ENCODE measurements around the gene IFT25.

DNA sequence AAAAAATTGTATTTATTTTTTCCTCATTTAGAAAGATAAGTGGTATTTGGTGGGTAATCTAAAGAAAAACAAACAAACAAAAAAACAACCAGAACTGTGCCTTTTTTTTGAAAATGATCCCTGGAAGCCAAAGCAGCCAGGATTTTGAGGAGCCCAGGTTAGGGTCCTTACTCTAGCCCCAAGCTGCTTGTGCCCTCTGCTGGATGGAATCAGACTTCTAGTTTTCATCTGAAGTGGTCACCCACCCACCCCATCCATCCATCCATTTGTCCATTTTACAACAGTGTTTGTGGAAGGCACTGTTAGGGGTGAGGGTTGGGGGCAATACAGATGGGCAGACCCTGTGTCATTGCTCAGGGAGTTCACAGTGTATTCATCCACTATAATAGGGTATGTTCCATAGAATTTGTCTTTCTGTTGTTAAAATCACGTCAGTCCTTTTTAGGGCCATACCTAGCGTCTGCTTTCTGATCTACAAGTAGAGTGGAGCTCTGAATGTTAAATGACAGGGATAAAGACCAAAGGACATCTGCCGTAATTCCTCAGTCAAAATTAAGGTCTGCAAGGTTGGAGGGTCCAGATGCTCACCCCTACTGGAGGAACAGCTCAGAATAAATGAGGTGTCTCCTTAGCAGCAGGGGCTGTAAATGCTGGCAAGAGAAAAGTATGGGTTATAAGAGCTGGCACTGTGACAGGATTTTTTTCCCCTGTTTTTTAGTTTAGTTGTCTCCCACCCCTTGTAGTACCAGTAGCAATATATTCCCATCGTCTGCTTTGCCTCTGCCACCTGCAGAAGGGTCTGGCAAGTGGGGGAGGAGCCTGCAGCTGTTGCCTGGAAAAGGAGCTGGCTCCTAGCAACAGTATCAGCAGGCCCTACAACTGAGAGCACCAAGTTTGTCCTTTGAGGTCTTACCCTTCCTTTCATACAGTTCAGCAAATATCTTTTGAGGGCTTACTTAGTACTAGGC is 3.8 kb upstream of the IFT25 start:
- TF ChIP-seq SUZ12 (IDR thresholded peaks at IDR 0.05; ENCODE audit: low read depth, low read length) (no peak), CREB1 (IDR thresholded peaks at IDR 0.05) (no peak), CREB1 (CRISPR knock-in tag; IDR thresholded peaks at IDR 0.05) (no peak), ARID2 (CRISPR knock-in tag; IDR thresholded peaks at IDR 0.05; ENCODE audit: borderline replicate concordance) (no peak), CTCF (CRISPR knock-in tag; IDR thresholded peaks at IDR 0.05) (peak; percentile 82), ZNF18 (CRISPR knock-in tag; IDR thresholded peaks at IDR 0.05; ENCODE audit: insufficient replicate concordance) (no peak), POLR2AphosphoS2 (IDR thresholded peaks at IDR 0.05; ENCODE audit: low read depth, low read length) (no peak), ZFP36 (IDR thresholded peaks at IDR 0.05; ENCODE audit: borderline replicate concordance, low read depth, low read length, partially characterized antibody) (no peak)

Data from HepG2 (cell line).